HS-5 (cell line): ENCODE measurements around the gene RIN3.

ENCODE experiments used
- DNase-seq: peaks from one replicate; pipeline ENCODE4 v3.0.0-alpha.2; 2012; ENCODE audit warnings: low read depth

The RIN3 gene

GRCh38 chr14:92597906-92598905, 84.6 kb downstream of the RIN3 start:
- DNase-seq = no peak

- DNase-seq = no peak
These were observed 86.2 kb downstream of the RIN3 start for GRCh38 chr14:92599811-92600210.

GRCh38 chr14:92600318-92601053, 86.9 kb downstream of the RIN3 start:
- peak; percentile 70 for DNase-seq

GRCh38 chr14:92601131-92601710, 87.6 kb downstream of the RIN3 start:
- no peak for DNase-seq

- DNase-seq = no peak
These were observed 88.3 kb downstream of the RIN3 start for GRCh38 chr14:92601757-92602417.

GRCh38 chr14:92603309-92604242, 90.0 kb downstream of the RIN3 start:
- DNase-seq = no peak

- no peak for DNase-seq
These were observed 91.8 kb downstream of the RIN3 start for GRCh38 chr14:92605274-92605940.

- no peak for DNase-seq
These were observed 93.7 kb downstream of the RIN3 start for GRCh38 chr14:92607251-92607650.

- DNase-seq = peak; percentile 23
These were observed 94.3 kb downstream of the RIN3 start for GRCh38 chr14:92607702-92608429.

- no peak for DNase-seq
These were observed 96.4 kb downstream of the RIN3 start for GRCh38 chr14:92609955-92610354.

GRCh38 chr14:92610849-92611271, 97.3 kb downstream of the RIN3 start:
- no peak for DNase-seq

- DNase-seq = no peak
These were observed 99.6 kb downstream of the RIN3 start for GRCh38 chr14:92613008-92613658.

GRCh38 chr14:92613681-92614260, 100.2 kb downstream of the RIN3 start:
- no peak for DNase-seq

GRCh38 chr14:92615451-92615850, 101.9 kb downstream of the RIN3 start:
- DNase-seq = no peak

GRCh38 chr14:92616178-92616577, 102.6 kb downstream of the RIN3 start:
- no peak for DNase-seq

GRCh38 chr14:92617581-92617980, 104.0 kb downstream of the RIN3 start:
- no peak for DNase-seq

GRCh38 chr14:92619671-92620456, 106.3 kb downstream of the RIN3 start:
- DNase-seq = no peak

- no peak for DNase-seq
These were observed 108.7 kb downstream of the RIN3 start for GRCh38 chr14:92622311-92622710.
